HCT116 (cell line): ENCODE measurements around the gene TBCC.

Experiments
- CEBPB ChIP-seq: IDR thresholded peaks from 2 replicates; pipeline ENCODE4 v1.6.1; 2012; ENCODE audit warnings: low read depth
- POLR2A ChIP-seq: IDR thresholded peaks from 2 replicates; pipeline ENCODE4 v1.7.0; 2011; ENCODE audit warnings: borderline replicate concordance; ENCODE audit not compliant: insufficient read depth, insufficient read length; ENCODE audit errors: extremely low read depth
- POLR2AphosphoS5 ChIP-seq: IDR thresholded peaks from 2 replicates; pipeline ENCODE4 v1.6.1; 2011; ENCODE audit warnings: mild to moderate bottlenecking, low read depth, low read length, moderate library complexity
- SRF ChIP-seq: IDR thresholded peaks from 2 replicates; pipeline ENCODE4 v1.6.1; 2012; ENCODE audit warnings: low read depth
- ZNF274 ChIP-seq: fragments of 200-500 bp; sonication (Bioruptor generic); IDR thresholded peaks from 2 replicates; pipeline ENCODE4 v1.6.1; 2014; ENCODE audit warnings: mild to moderate bottlenecking, low read depth, low read length, inconsistent platforms
- TF ChIP-seq, protein P1 (sequence below), 3 experiments: fragments of 200-600 bp in 1 of 3; sonication (generic) in 1 of 3; IDR thresholded peaks in 2 of 3; conservative IDR thresholded peaks in 1 of 3; 2 replicates each; pipeline ENCODE4 v1.5.1; 2012 to 2017; ENCODE audit warnings: low read depth in 2 of 3, low read length in 2 of 3, antibody characterized with exemption in 1 of 3, borderline replicate concordance in 1 of 3, control low read depth in 1 of 3, mild to moderate bottlenecking in 1 of 3, mixed read lengths in 1 of 3, mixed run types in 1 of 3, moderate library complexity in 1 of 3; ENCODE audit not compliant: insufficient read depth in 1 of 3

DNA sequence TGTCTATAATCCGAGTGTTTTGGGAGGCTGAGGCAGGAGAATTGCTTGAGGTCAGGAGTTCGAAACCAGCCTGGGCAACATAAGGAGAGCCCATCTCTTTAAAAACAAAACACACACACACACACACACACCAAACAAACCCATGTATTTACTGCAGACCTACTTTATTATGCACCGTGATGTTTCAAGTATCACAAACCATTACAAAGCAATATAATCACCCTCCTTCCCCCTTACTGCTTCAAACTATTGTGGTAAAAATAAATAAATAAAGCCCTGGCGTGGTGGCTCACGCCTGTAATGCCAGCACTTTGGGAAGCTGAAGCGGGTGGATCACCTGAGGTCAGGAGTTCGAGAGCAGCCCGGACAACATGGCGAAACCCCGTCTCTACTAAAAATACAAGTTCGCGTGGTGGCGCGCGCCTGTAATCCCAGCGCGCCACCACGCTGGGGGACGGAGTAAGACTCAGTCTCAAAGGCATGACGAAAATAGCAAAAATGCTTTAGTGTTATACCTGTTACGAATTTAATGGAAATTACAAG lies 1.5 kb downstream of the TBCC start:
- TF ChIP-seq SRF, result no peak
- no peak for TF ChIP-seq ZNF274
- TF ChIP-seq POLR2AphosphoS5, result no peak
- TF ChIP-seq, protein P1, sequence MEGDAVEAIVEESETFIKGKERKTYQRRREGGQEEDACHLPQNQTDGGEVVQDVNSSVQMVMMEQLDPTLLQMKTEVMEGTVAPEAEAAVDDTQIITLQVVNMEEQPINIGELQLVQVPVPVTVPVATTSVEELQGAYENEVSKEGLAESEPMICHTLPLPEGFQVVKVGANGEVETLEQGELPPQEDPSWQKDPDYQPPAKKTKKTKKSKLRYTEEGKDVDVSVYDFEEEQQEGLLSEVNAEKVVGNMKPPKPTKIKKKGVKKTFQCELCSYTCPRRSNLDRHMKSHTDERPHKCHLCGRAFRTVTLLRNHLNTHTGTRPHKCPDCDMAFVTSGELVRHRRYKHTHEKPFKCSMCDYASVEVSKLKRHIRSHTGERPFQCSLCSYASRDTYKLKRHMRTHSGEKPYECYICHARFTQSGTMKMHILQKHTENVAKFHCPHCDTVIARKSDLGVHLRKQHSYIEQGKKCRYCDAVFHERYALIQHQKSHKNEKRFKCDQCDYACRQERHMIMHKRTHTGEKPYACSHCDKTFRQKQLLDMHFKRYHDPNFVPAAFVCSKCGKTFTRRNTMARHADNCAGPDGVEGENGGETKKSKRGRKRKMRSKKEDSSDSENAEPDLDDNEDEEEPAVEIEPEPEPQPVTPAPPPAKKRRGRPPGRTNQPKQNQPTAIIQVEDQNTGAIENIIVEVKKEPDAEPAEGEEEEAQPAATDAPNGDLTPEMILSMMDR (IDR thresholded peaks at IDR 0.05 in 2 of 3, conservative IDR thresholded peaks at IDR 0.05 in 1 of 3; ENCODE audit: borderline replicate concordance in 1 of 3, insufficient read depth in 1 of 3, low read depth in 2 of 3, low read length in 2 of 3), result no peak
- TF ChIP-seq POLR2A, result no peak
- no peak for TF ChIP-seq CEBPB
